Esophagus (tissue), 2 donors: ENCODE measurements around the gene PRR35. TPM values are rescaled to one million over a fixed set of nuclear protein-coding genes. Genes with fewer than 3 reads are reported as not detected.
A peak's percentile ranks its signal among the peaks of the same experiment; 100 is the strongest.

ENCODE experiments used
- H3K27ac ChIP-seq, 2 donors: one replicate each; pipeline ENCODE4 v1.5.1; 2013; ENCODE audit warnings: low read depth in 2 of 2, mild to moderate bottlenecking in 2 of 2, inconsistent platforms in 1 of 2, low read length in 1 of 2, moderate library complexity in 1 of 2
- H3K27me3 ChIP-seq, 2 donors: one replicate each; pipeline ENCODE4 v1.6.1; 2013; ENCODE audit warnings: low read length in 2 of 2, control low read depth in 1 of 2, mild to moderate bottlenecking in 1 of 2; ENCODE audit not compliant: insufficient read depth in 2 of 2, control insufficient read depth in 1 of 2
- H3K36me3 ChIP-seq, 2 donors: one replicate each; pipeline ENCODE4 v1.6.1; 2013; ENCODE audit warnings: low read length in 1 of 2; ENCODE audit not compliant: control insufficient read depth in 2 of 2, insufficient read depth in 2 of 2
- H3K4me1 ChIP-seq, 2 donors: one replicate each; pipeline ENCODE4 v1.6.1; 2013; ENCODE audit warnings: low read length in 1 of 2; ENCODE audit not compliant: control insufficient read depth in 2 of 2, insufficient read depth in 2 of 2
- H3K4me3 ChIP-seq, 2 donors: one replicate each; pipeline ENCODE4 v1.5.1; 2013; ENCODE audit warnings: low read length in 2 of 2, mild to moderate bottlenecking in 2 of 2, low read depth in 1 of 2, moderate library complexity in 1 of 2
- H3K9me3 ChIP-seq, 2 donors: one replicate each; pipeline ENCODE4 v1.6.1; 2013; ENCODE audit warnings: mild to moderate bottlenecking in 2 of 2, low read depth in 1 of 2, low read length in 1 of 2, moderate library complexity in 1 of 2; ENCODE audit not compliant: control insufficient read depth in 2 of 2, insufficient read depth in 1 of 2
- whole genome bisulfite sequencing, 2 donors: extraction: QIAGEN DNeasy Blood & Tissue Kit; methylation state at CpG; one replicate each; pipeline ENCODE4 v1.1.7; 2013; 5-methylcytosine and 5-hydroxymethylcytosine counted together
- polyA plus RNA-seq, 2 donors: library from polyadenylated mRNA; stranded (reverse); fragments of 200-250 nt; gene quantifications; one replicate each; pipeline ENCODE4 v1.2.3, GENCODE V29; 2013
- donor health status: healthy with polysubstance abuse.
- donor health status: Bipolar disorder and iron deficiency.

Gene PRR35
- under 1 TPM; 0.01 to 0.24 TPM for polyA plus RNA-seq

DNA sequence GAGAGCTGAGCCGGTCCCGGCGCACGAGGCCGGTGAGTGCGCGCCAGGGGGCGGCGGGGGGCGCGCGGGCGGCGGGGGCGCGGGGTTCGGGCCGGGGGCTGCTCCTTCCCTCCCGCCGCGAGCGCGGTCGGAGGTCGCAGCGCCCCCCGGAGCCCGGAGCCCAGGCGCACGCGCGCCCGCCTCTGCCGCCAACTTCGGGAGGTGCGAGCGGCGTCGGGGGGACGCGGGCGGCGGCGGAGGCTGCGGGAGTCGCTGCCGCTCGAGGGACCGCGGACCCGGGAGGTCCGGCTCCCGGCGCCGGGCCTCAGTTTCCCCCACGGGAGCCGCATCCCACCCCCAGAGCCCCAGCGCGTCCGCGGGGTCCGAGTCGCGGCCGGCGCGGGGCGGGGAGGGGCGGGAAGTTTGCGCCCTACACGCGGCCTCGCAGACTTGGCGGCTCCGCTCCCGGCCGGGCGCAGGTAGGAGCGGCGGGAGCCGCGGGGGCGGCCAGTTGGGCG lies at the start of gene PRR35:
TSS of gene PRR35 (plus strand) at position 191 of the 497 bp plus-strand sequence. CDS start 2,901 bp downstream, outside the sequence.
- H3K27ac ChIP-seq: no peak within 1 kb of the TSS
- 2% methylated on average over 41 to 84 of the region's 84 CpGs for whole genome bisulfite sequencing, 2 donors
- peaks cover 5 to 6% of the 10 kb centered on the region in 2 donors for H3K4me1 ChIP-seq
- H3K9me3 ChIP-seq: no peaks in the 10 kb centered on the region
- H3K4me3 ChIP-seq: peak within 1 kb of the TSS in 1 of 2 donors; percentile 13
- peaks cover 0 to 21% of the 10 kb centered on the region in 2 donors for H3K27me3 ChIP-seq
- H3K36me3 ChIP-seq: no peaks in the 10 kb centered on the region

DNA sequence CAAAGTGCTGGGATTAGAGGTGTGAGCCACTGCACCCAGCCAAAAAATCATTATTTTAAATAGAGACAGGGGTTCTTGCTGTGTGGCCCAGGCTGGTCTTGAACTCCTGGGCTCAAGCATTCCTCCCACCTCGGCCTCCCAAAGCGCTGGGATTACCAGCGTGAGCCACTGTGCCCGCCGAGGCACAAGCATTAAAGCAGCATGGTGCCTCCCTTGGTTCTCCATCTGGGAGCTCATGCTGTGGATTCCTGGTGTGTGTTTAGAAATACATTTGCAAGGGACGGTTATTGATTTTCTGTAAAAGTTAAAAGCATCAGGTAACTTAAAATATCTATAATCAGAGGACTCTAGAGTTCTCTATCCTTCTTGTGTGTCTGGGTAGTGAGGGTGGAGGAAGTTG lies 47.4 kb upstream of the PRR35 start:
- WGBS, 2 donors: 90 to 96% methylated on average over 6 of the region's 6 CpGs
- Histone ChIP-seq H3K4me1 (no peaks in the 10 kb centered on the region), H3K27ac (no peak overlapping the region), H3K9me3 (no peaks in the 10 kb centered on the region), H3K27me3 (no peaks in the 10 kb centered on the region), H3K36me3 (peaks cover 0 to 4% of the 10 kb centered on the region in 2 donors), H3K4me3 (no peak overlapping the region)

- Histone ChIP-seq H3K9me3 (no peaks in the 10 kb centered on the region), H3K36me3 (peaks cover 0 to 6% of the 10 kb centered on the region in 2 donors), H3K27ac (no peak overlapping the region), H3K4me1 (no peaks in the 10 kb centered on the region), H3K27me3 (no peaks in the 10 kb centered on the region), H3K4me3 (no peak overlapping the region)
- 88 to 92% methylated on average over 10 of the region's 10 CpGs for WGBS, 2 donors
Observed at GRCh38 chr16:513950-514349, 46.2 kb upstream of the PRR35 start.

- Histone ChIP-seq H3K4me1 (no peaks in the 10 kb centered on the region), H3K9me3 (no peaks in the 10 kb centered on the region), H3K36me3 (peaks cover 0 to 17% of the 10 kb centered on the region in 2 donors), H3K27me3 (no peaks in the 10 kb centered on the region), H3K4me3 (no peak overlapping the region), H3K27ac (no peak overlapping the region)
- WGBS, 2 donors: 90 to 93% methylated on average over 45 of the region's 45 CpGs
Observed at GRCh38 chr16:515175-515938, 44.8 kb upstream of the PRR35 start.

DNA sequence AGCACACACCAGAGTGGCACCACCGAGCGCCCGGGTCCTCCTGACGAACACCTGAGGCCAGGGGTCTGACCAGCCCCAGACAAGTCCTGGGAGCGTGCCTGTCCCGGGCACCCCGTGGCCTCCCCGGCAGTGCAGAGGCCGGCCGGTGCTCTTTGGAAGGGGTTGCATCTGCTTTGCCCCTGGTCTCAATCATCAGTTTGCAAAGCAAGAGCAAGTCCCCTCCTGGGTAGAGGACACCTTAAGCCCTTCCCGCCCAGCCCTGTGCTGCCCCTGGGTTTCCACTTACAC lies 44.3 kb upstream of the PRR35 start:
- no peak overlapping the region for H3K4me3 ChIP-seq
- H3K27me3 ChIP-seq: no peaks in the 10 kb centered on the region
- no peaks in the 10 kb centered on the region for H3K4me1 ChIP-seq
- 96 to 100% methylated on average over 7 to 11 of the region's 11 CpGs for WGBS, 2 donors
- no peaks in the 10 kb centered on the region for H3K9me3 ChIP-seq
- H3K36me3 ChIP-seq: peaks cover 0 to 22% of the 10 kb centered on the region in 2 donors
- no peak overlapping the region for H3K27ac ChIP-seq

GRCh38 chr16:516301-516700 lies 43.9 kb upstream of the PRR35 start:
- 96% methylated on average over 8 of the region's 8 CpGs for WGBS, 2 donors
- Histone ChIP-seq H3K9me3 (no peaks in the 10 kb centered on the region), H3K36me3 (peaks cover 0 to 24% of the 10 kb centered on the region in 2 donors), H3K4me3 (no peak overlapping the region), H3K27me3 (no peaks in the 10 kb centered on the region), H3K27ac (no peak overlapping the region), H3K4me1 (peaks cover 0 to 2% of the 10 kb centered on the region in 2 donors)

- Histone ChIP-seq H3K9me3 (no peaks in the 10 kb centered on the region), H3K27me3 (no peaks in the 10 kb centered on the region), H3K27ac (no peak overlapping the region), H3K4me1 (peaks cover 3 to 8% of the 10 kb centered on the region in 2 donors), H3K36me3 (peaks cover 0 to 24% of the 10 kb centered on the region in 2 donors), H3K4me3 (no peak overlapping the region)
- 85 to 92% methylated on average over 9 of the region's 9 CpGs for WGBS, 2 donors
Observed at GRCh38 chr16:518858-519257, 41.3 kb upstream of the PRR35 start.

DNA sequence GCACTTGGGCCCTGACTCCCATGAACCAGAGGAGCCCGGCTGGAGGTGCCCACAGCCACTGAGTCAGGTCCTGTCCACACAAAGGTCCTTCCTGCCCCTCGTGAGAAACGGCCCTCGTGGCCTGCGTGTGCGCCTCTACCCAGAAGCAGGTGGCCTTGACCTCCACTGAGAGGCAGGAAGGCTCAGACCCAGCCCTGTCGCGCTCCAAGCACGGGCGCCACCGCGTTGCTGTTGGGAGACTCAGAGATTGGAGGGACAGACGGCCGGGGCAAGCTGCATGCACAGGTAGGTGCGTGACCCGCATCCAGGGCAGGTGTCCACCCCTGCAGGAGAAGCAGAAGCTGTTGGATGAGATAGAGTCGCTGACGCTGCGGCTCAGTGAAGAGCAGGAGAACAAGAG lies 40.8 kb upstream of the PRR35 start:
- WGBS, 2 donors: 91 to 93% methylated on average over 19 of the region's 19 CpGs
- Histone ChIP-seq H3K27ac (no peak overlapping the region), H3K27me3 (no peaks in the 10 kb centered on the region), H3K4me1 (peaks cover 3 to 8% of the 10 kb centered on the region in 2 donors), H3K4me3 (no peak overlapping the region), H3K9me3 (no peaks in the 10 kb centered on the region), H3K36me3 (peaks cover 0 to 24% of the 10 kb centered on the region in 2 donors)

- H3K27me3 ChIP-seq: no peaks in the 10 kb centered on the region
- no peaks in the 10 kb centered on the region for H3K9me3 ChIP-seq
- no peak overlapping the region for H3K27ac ChIP-seq
- WGBS, 2 donors: 89 to 95% methylated on average over 32 to 35 of the region's 35 CpGs
- H3K36me3 ChIP-seq: peaks cover 0 to 24% of the 10 kb centered on the region in 2 donors
- H3K4me1 ChIP-seq: peaks cover 3 to 13% of the 10 kb centered on the region in 2 donors
- H3K4me3 ChIP-seq: no peak overlapping the region
Observed at GRCh38 chr16:519841-520687, 40.1 kb upstream of the PRR35 start.
